ENCODE results near the gene CYB5R3. TPM values are rescaled to one million over a fixed set of nuclear protein-coding genes. Genes with fewer than 3 reads are reported as not detected.

CYB5R3 gene
- total and polyA plus RNA-seq, 2 donors (not counting 3 experiments of a cell fraction or from before 2014, with no cell fraction given): 217 to 263 TPM

GRCh38 chr22:42635531-42635930 is 13.7 kb downstream of the CYB5R3 start:
- H3K9me3 ChIP-seq (replicated peaks; ENCODE audit: control insufficient read depth, insufficient read depth, low read length): no peaks in the 10 kb centered on the region
- BruUV-seq (replicated peaks): TSS peak; percentile 13
- no peak overlapping the region for H3K4me3 ChIP-seq (replicated peaks in 1 of 3; ENCODE audit: insufficient read depth in 1 of 3, low read depth in 1 of 3, low read length in 3 of 3)
- no peaks in the 10 kb centered on the region for H3K9me1 ChIP-seq (replicated peaks; ENCODE audit: control insufficient read depth, extremely low read depth, insufficient read depth, low read length)
- H3K27ac ChIP-seq (ENCODE audit: insufficient read depth, low read depth, low read length): peak overlapping the region; percentile 74
- no peaks in the 10 kb centered on the region for H4K20me1 ChIP-seq (replicated peaks; ENCODE audit: control insufficient read depth, extremely low read depth, insufficient read depth, low read length)
- POLR2A ChIA-PET: interaction anchor here (0.6 to 1.3 kb wide), 2 partner anchors 11 to 21 kb away, joined by 3 to 4 read pairs; partner anchors contain the start of gene POLDIP3
- CTCF ChIA-PET: interaction anchor here (1.0 to 1.6 kb wide), 7 partner anchors 9 to 455 kb away, joined by 3 to 15 read pairs (median 6); partner anchors contain the start of genes CYB5R3 and POLDIP3
- FAIRE-seq (peak; percentile 97), DNase-seq (ENCODE audit: low read depth, low spot score) (peak; percentile 87)
- TF ChIP-seq, protein P1, sequence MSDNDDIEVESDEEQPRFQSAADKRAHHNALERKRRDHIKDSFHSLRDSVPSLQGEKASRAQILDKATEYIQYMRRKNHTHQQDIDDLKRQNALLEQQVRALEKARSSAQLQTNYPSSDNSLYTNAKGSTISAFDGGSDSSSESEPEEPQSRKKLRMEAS (IDR thresholded peaks at IDR 0.05; ENCODE audit: insufficient read depth, insufficient read length): no peak
- peak; percentile 56 for TF ChIP-seq JUN (IDR thresholded peaks at IDR 0.05; ENCODE audit: borderline replicate concordance, insufficient read depth, insufficient read length, low read depth)
- TF ChIP-seq, protein P2, sequence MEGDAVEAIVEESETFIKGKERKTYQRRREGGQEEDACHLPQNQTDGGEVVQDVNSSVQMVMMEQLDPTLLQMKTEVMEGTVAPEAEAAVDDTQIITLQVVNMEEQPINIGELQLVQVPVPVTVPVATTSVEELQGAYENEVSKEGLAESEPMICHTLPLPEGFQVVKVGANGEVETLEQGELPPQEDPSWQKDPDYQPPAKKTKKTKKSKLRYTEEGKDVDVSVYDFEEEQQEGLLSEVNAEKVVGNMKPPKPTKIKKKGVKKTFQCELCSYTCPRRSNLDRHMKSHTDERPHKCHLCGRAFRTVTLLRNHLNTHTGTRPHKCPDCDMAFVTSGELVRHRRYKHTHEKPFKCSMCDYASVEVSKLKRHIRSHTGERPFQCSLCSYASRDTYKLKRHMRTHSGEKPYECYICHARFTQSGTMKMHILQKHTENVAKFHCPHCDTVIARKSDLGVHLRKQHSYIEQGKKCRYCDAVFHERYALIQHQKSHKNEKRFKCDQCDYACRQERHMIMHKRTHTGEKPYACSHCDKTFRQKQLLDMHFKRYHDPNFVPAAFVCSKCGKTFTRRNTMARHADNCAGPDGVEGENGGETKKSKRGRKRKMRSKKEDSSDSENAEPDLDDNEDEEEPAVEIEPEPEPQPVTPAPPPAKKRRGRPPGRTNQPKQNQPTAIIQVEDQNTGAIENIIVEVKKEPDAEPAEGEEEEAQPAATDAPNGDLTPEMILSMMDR (IDR thresholded peaks at IDR 0.05; ENCODE audit: extremely low read depth in 1 of 2, insufficient read depth in 1 of 2, low read depth in 1 of 2, low read length in 2 of 2): no peak
- peak; percentile 84 for TF ChIP-seq FOS (IDR thresholded peaks at IDR 0.05; ENCODE audit: borderline replicate concordance, insufficient read depth, low read length)
- TF ChIP-seq EZH2 (IDR thresholded peaks at IDR 0.05; ENCODE audit: borderline replicate concordance, low read depth, low read length, severe bottlenecking): no peak
- peak; percentile 56 for TF ChIP-seq POLR2AphosphoS5 (IDR thresholded peaks at IDR 0.05; ENCODE audit: insufficient read depth, low read depth, low read length)
- no peaks in the 10 kb centered on the region for H3K27me3 ChIP-seq (ENCODE audit: control insufficient read depth in 2 of 2, insufficient read depth in 2 of 2, low read length in 2 of 2)
- H3K36me3 ChIP-seq (ENCODE audit: control insufficient read depth in 2 of 2, extremely low read depth in 1 of 2, insufficient read depth in 2 of 2, low read length in 2 of 2): peaks cover 19 to 27% of the 10 kb centered on the region in 2 experiments
- peak overlapping the region; percentile 36 for H3K4me2 ChIP-seq (ENCODE audit: insufficient read depth, low read length)
- intact Hi-C loops (cut with micrococcal nuclease): loop anchor here (1.0 to 2.0 kb wide), 2 partner anchors 13 to 20 kb away; partner anchors contain the start of gene CYB5R3
- dilution Hi-C loops (cut with MboI; ENCODE audit: extremely low pct_ligation_motif_present, low sequenced_read_pairs): no loop called here
- peaks cover 12% of the 10 kb centered on the region for H3K4me1 ChIP-seq (ENCODE audit: control insufficient read depth, extremely low read depth, insufficient read depth, low read length)
- peaks cover 19% of the 10 kb centered on the region for H3K79me2 ChIP-seq (ENCODE audit: control insufficient read depth, insufficient read depth, low read length)
- H2AFZ ChIP-seq (ENCODE audit: low read depth, low read length): no peak overlapping the region
- H3K9ac ChIP-seq (replicated peaks; ENCODE audit: extremely low read depth, insufficient read depth, low read length): peak overlapping the region; percentile 5

All from endothelial cell of umbilical vein (primary cell).